SJCRH30 (cell line): ENCODE data around the gene FAM78B. TPM values are rescaled to one million over a fixed set of nuclear protein-coding genes. Genes with fewer than 3 reads are reported as not detected.

ENCODE experiments used
- DNase-seq, 2 experiments: peaks; one replicate each; pipeline ENCODE4 v3.0.0-alpha.2; 2015 to 2020
- H3K27ac ChIP-seq: fragments of 250-450 bp; sonication (Bioruptor Pico); 2 replicates; pipeline ENCODE4 v1.5.1; 2020; ENCODE audit warnings: mild to moderate bottlenecking, moderate library complexity
- H3K27me3 ChIP-seq: fragments of 250-450 bp; sonication (Bioruptor Pico); 2 replicates; pipeline ENCODE4 v1.5.1; 2020; ENCODE audit warnings: mild to moderate bottlenecking, moderate library complexity
- H3K36me3 ChIP-seq: fragments of 250-450 bp; sonication (Bioruptor Pico); 2 replicates; pipeline ENCODE4 v1.5.1; 2020; ENCODE audit warnings: mild to moderate bottlenecking, moderate library complexity
- H3K4me1 ChIP-seq: fragments of 250-450 bp; sonication (Bioruptor Pico); 2 replicates; pipeline ENCODE4 v1.5.1; 2020; ENCODE audit warnings: mild to moderate bottlenecking, moderate library complexity
- H3K4me3 ChIP-seq: fragments of 250-450 bp; sonication (Bioruptor Pico); 2 replicates; pipeline ENCODE4 v1.5.1; 2020; ENCODE audit warnings: mild to moderate bottlenecking, moderate library complexity
- H3K9me3 ChIP-seq: fragments of 250-450 bp; sonication (Bioruptor Pico); replicated peaks from 2 replicates; pipeline ENCODE4 v1.5.1; 2020; ENCODE audit warnings: mild to moderate bottlenecking, moderate library complexity
- total RNA-seq: library from RNA; depleted of rRNA; stranded (reverse); fragments of >200 nt; shearing (Covaris generic); gene quantifications from 2 replicates; pipeline ENCODE4 v1.2.3, GENCODE V29; 2014

Gene FAM78B
- total RNA-seq, 1 experiment from 2014 or later, result 0.10 TPM

GRCh38 chr1:166119471-166119965, 47.3 kb downstream of the FAM78B start:
- H3K27me3 ChIP-seq, result no peaks in the 10 kb centered on the region
- no peak overlapping the region for H3K4me3 ChIP-seq
- H3K27ac ChIP-seq, result no peak overlapping the region
- no peaks in the 10 kb centered on the region for H3K36me3 ChIP-seq
- H3K9me3 ChIP-seq, result no peaks in the 10 kb centered on the region
- DNase-seq, result no peak
- no peaks in the 10 kb centered on the region for H3K4me1 ChIP-seq

- H3K27me3 ChIP-seq, result no peaks in the 10 kb centered on the region
- no peak overlapping the region for H3K27ac ChIP-seq
- H3K4me1 ChIP-seq, result no peaks in the 10 kb centered on the region
- no peak for DNase-seq
- H3K9me3 ChIP-seq, result no peaks in the 10 kb centered on the region
- H3K36me3 ChIP-seq, result no peaks in the 10 kb centered on the region
- H3K4me3 ChIP-seq, result no peak overlapping the region
These were observed 49.0 kb downstream of the FAM78B start for GRCh38 chr1:166117776-166118175.

GRCh38 chr1:166116026-166116425, 50.8 kb downstream of the FAM78B start:
- H3K9me3 ChIP-seq, result no peaks in the 10 kb centered on the region
- H3K4me3 ChIP-seq, result no peak overlapping the region
- no peak for DNase-seq
- no peaks in the 10 kb centered on the region for H3K36me3 ChIP-seq
- H3K27me3 ChIP-seq, result no peaks in the 10 kb centered on the region
- H3K27ac ChIP-seq, result no peak overlapping the region
- no peaks in the 10 kb centered on the region for H3K4me1 ChIP-seq

- no peak overlapping the region for H3K4me3 ChIP-seq
- no peak for DNase-seq
- H3K9me3 ChIP-seq, result no peaks in the 10 kb centered on the region
- H3K36me3 ChIP-seq, result no peaks in the 10 kb centered on the region
- H3K27ac ChIP-seq, result no peak overlapping the region
- no peaks in the 10 kb centered on the region for H3K4me1 ChIP-seq
- no peaks in the 10 kb centered on the region for H3K27me3 ChIP-seq
These were observed 52.4 kb downstream of the FAM78B start for GRCh38 chr1:166114419-166114818.

GRCh38 chr1:166113630-166114029, 53.2 kb downstream of the FAM78B start:
- no peak for DNase-seq
- Histone ChIP-seq H3K27me3 (no peaks in the 10 kb centered on the region), H3K36me3 (no peaks in the 10 kb centered on the region), H3K4me1 (no peaks in the 10 kb centered on the region), H3K4me3 (no peak overlapping the region), H3K27ac (no peak overlapping the region), H3K9me3 (no peaks in the 10 kb centered on the region)

GRCh38 chr1:166113031-166113430, 53.8 kb downstream of the FAM78B start:
- Histone ChIP-seq H3K27ac (no peak overlapping the region), H3K4me1 (no peaks in the 10 kb centered on the region), H3K9me3 (no peaks in the 10 kb centered on the region), H3K36me3 (no peaks in the 10 kb centered on the region), H3K27me3 (no peaks in the 10 kb centered on the region), H3K4me3 (no peak overlapping the region)
- no peak for DNase-seq

GRCh38 chr1:166112425-166112824, 54.4 kb downstream of the FAM78B start:
- Histone ChIP-seq H3K27ac (no peak overlapping the region), H3K4me1 (no peaks in the 10 kb centered on the region), H3K27me3 (no peaks in the 10 kb centered on the region), H3K4me3 (no peak overlapping the region), H3K36me3 (no peaks in the 10 kb centered on the region), H3K9me3 (no peaks in the 10 kb centered on the region)
- DNase-seq, result no peak

- no peaks in the 10 kb centered on the region for H3K4me1 ChIP-seq
- no peak for DNase-seq
- H3K9me3 ChIP-seq, result no peaks in the 10 kb centered on the region
- H3K27ac ChIP-seq, result no peak overlapping the region
- H3K36me3 ChIP-seq, result no peaks in the 10 kb centered on the region
- H3K27me3 ChIP-seq, result no peaks in the 10 kb centered on the region
- H3K4me3 ChIP-seq, result no peak overlapping the region
These were observed 55.4 kb downstream of the FAM78B start for GRCh38 chr1:166111430-166111829.

GRCh38 chr1:166090244-166090643, 76.6 kb downstream of the FAM78B start:
- Histone ChIP-seq H3K4me3 (no peak overlapping the region), H3K4me1 (no peaks in the 10 kb centered on the region)
- DNase-seq, result no peak

GRCh38 chr1:166089804-166090203, 77.0 kb downstream of the FAM78B start:
- Histone ChIP-seq H3K4me1 (no peaks in the 10 kb centered on the region), H3K27ac (no peak overlapping the region)

More at GRCh38 chr1:166090244-166090643, 76.6 kb downstream of the FAM78B start:
- no peaks in the 10 kb centered on the region for H3K9me3 ChIP-seq
- no peaks in the 10 kb centered on the region for H3K36me3 ChIP-seq
- no peaks in the 10 kb centered on the region for H3K27me3 ChIP-seq
- H3K27ac ChIP-seq, result no peak overlapping the region

GRCh38 chr1:166088572-166088955, 78.2 kb downstream of the FAM78B start:
- Histone ChIP-seq H3K9me3 (no peaks in the 10 kb centered on the region), H3K36me3 (no peaks in the 10 kb centered on the region), H3K4me1 (no peaks in the 10 kb centered on the region), H3K27ac (no peak overlapping the region), H3K4me3 (no peak overlapping the region), H3K27me3 (no peaks in the 10 kb centered on the region)
- DNase-seq, result no peak

More at GRCh38 chr1:166089804-166090203, 77.0 kb downstream of the FAM78B start:
- H3K27me3 ChIP-seq, result no peaks in the 10 kb centered on the region
- DNase-seq, result no peak
- H3K36me3 ChIP-seq, result no peaks in the 10 kb centered on the region
- no peak overlapping the region for H3K4me3 ChIP-seq
- H3K9me3 ChIP-seq, result no peaks in the 10 kb centered on the region

GRCh38 chr1:166087734-166088571, 78.8 kb downstream of the FAM78B start:
- Histone ChIP-seq H3K36me3 (no peaks in the 10 kb centered on the region), H3K9me3 (no peaks in the 10 kb centered on the region), H3K27me3 (no peaks in the 10 kb centered on the region), H3K4me3 (no peak overlapping the region), H3K4me1 (no peaks in the 10 kb centered on the region), H3K27ac (no peak overlapping the region)
- DNase-seq, result no peak

- Histone ChIP-seq H3K36me3 (no peaks in the 10 kb centered on the region), H3K27ac (no peak overlapping the region), H3K4me3 (no peak overlapping the region), H3K9me3 (no peaks in the 10 kb centered on the region), H3K27me3 (no peaks in the 10 kb centered on the region), H3K4me1 (no peaks in the 10 kb centered on the region)
- DNase-seq, result no peak
These were observed 80.5 kb downstream of the FAM78B start for GRCh38 chr1:166086113-166086883.

- H3K4me3 ChIP-seq, result no peak overlapping the region
- H3K27me3 ChIP-seq, result no peaks in the 10 kb centered on the region
- DNase-seq, result no peak
- H3K9me3 ChIP-seq, result no peaks in the 10 kb centered on the region
- no peak overlapping the region for H3K27ac ChIP-seq
- peaks cover 2% of the 10 kb centered on the region; the same call in 1 of the 2 replicates for H3K4me1 ChIP-seq
- H3K36me3 ChIP-seq, result no peaks in the 10 kb centered on the region
These were observed 82.2 kb downstream of the FAM78B start for GRCh38 chr1:166084613-166085012.

- no peak for DNase-seq
- H3K27me3 ChIP-seq, result no peaks in the 10 kb centered on the region
- H3K36me3 ChIP-seq, result no peaks in the 10 kb centered on the region
- no peak overlapping the region for H3K27ac ChIP-seq
- H3K9me3 ChIP-seq, result no peaks in the 10 kb centered on the region
- H3K4me1 ChIP-seq, result peaks cover 2% of the 10 kb centered on the region; the same call in 1 of the 2 replicates
- H3K4me3 ChIP-seq, result no peak overlapping the region
These were observed 82.9 kb downstream of the FAM78B start for GRCh38 chr1:166083887-166084286.
